ENCODE data around the gene MRNIP.
"Not testable (repeated sequence)": the region's sequence is repeated elsewhere in the genome, so short reads cannot be mapped to it uniquely, and the experiment has no call there.

Gene MRNIP

DNA sequence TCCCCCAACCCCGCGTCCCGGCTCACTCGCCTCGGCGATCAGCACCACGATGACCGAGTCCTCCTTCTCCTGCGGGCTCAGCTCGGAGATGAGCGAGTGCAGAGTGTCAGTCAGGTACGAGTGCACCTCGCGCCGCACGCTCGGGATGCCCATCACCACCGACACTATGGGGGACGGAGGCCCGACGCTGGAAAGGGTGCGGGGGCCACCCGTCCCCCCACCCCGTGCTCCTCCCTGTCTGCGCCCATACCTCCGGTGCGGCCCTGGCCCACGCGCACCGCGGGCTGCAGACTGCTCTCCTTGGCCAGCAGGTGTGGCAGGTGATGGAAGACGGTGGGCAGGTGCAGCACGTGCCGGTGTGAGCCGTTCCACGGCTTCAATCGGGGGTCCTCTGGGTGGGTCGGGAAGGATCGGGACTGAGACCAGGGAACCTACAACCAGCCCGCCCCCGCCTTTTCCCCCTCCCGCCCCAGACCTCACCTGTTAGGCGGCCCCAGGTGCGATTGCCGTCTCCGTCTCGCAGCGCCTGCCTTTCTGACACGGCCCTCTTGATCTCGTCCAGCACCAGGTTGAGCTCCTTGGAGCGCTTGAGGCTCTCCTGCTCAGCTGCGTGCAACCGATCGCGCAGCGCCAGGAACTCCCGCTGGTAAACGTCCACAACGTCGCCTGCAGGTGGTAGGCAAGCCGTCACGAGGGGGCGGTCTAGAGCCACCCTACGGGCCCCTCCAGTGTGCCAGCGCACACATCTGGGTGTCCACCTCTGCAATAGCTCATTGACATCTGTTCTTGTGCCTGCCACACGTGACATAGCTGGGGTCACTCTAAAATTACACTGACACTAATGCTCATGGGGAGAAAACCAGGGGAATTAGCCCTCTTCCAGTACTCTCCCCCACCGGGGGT, 57.1 kb downstream of the MRNIP start:
- no peak for DNase-seq

- DNase-seq: no peak
Measured at GRCh38 chr5:179800696-179801201, 57.9 kb downstream of the MRNIP start.

DNA sequence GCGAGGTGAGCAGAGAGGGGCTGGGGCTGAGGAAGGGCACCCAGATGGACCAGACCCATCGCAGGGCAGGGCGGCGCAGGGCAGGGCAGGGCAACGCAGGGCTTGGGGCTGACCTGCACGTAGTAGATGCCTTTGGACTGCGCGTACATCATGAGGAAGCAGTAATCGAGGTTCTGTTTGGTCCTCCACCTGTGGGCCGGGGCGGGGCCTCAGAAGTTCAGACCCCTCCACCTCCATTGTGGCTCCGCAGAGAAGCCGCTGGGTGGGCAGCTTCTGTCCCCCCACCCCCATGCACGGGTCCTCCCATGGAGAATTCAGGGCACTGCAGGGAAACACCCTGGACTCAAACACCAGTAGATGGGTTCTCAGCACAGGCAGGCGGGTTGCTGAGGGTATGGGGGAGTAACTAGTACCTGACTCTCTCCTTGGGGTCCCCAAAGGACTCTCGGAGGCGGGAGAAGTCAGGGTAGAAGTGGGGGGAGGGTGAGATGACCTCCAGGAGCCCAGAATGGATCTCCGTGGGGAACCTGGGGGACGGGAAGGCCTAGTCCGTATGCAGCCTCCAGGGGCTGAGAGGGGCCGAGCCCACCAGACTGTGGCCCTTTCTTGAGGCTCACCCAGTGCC, 58.4 kb downstream of the MRNIP start:
- no peak for DNase-seq

GRCh38 chr5:179799644-179799973, 59.0 kb downstream of the MRNIP start:
- no peak for DNase-seq

GRCh38 chr5:179798771-179799643, 59.6 kb downstream of the MRNIP start:
- no peak for DNase-seq

GRCh38 chr5:179798144-179798770, 60.4 kb downstream of the MRNIP start:
- no peak for DNase-seq

DNA sequence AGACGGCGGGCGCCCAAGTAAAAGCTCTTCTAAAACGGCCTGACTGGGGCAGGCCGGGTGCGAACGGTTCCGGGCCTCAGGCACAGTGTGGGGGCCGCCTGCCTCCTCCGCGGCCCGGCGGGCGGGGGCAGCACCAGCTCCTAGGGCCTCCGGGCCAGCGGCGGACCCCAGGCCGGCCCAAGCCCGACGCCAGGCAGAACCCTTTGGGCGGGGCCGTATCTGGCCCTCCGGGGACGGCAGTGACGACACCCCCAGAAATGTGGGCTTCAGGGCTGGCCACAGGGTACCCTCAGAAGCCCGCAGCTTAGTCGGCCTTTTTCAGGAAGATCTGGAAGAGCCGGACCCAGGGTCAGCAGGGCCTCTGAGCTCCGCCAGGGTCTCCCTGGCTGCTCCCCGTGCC, 60.9 kb downstream of the MRNIP start:
- no peak for DNase-seq

GRCh38 chr5:179796877-179797608, 61.6 kb downstream of the MRNIP start:
- no peak for DNase-seq

GRCh38 chr5:179795863-179796833, 62.5 kb downstream of the MRNIP start:
- DNase-seq: peak; percentile 82

DNA sequence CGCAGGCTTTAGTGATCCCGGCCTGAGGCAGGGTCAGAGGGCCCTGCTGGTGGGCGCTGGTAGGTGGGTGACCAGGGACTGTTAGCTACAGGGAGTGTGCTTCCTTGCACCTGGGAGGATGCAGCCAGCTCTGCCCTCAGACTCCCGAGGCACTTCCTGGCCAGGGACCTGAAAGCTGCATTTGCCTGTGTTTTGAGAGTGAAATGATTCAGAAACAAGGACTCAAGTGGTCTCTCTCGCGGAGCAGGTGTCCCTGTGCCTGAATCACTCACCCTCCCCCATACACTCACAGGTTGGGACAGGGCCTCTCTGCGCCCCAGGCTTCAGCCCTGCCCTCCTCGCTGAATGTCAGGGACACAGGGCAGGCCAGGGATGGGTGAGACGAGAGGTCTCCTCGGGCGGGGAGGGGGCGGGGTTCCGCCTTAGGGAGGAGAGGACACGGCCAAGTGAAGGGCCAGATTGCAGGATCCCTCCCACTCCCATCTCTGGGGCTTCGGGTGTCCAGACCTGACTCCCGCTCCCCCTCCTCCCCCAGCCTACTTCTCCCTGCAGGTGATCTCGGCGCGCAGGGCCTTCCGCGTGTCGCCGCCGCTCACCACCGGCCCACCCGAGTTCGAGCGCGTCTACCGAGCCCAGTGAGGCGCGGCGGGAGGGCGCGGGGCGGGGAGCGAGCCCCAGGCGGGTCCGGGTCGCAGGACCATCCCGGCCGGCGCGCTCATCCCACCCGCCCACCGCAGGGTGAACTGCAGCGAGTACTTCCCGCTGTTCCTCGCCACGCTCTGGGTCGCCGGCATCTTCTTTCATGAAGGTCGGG, 63.4 kb downstream of the MRNIP start:
- DNase-seq: no peak

DNA sequence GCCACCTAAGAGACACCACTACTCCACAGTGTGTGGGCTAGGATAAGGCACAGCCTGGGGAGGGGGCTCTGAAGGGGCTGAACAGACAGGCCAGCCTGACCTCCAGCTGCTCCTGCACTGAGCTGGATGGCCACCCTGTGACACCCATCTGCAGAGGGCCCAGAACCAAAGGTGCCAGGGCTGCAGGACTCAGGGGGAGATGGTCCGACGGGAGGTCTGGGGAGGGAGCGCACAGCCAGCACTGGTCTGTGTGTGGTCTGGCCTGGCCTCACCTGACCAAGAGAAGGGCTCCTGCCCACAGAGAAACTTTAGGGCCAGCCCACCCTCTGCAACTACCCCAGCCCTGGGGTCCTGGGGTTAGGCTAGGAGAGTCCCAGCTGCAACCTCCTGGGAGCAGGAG, 64.0 kb downstream of the MRNIP start:
- DNase-seq: no peak

DNA sequence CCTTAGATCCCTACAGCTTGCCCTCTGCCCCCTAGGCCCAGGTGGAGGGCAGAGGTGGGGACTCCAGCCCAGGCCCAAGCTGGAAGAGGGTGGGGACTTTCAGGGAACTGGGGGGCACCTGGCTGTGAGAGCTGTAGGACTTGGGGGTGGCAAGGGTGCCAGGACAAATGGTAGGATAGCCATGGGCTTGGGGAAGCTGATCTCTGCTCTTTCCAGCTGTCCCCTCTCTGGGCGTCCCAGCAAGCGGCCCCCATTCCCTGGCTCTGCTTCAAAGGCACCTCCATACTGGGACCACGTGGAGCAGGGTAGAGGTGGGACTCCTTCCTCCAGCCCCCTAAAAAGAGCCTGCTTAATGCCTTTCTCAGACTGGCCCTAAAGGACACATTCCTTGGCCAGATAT, 64.4 kb downstream of the MRNIP start:
- DNase-seq: no peak

DNA sequence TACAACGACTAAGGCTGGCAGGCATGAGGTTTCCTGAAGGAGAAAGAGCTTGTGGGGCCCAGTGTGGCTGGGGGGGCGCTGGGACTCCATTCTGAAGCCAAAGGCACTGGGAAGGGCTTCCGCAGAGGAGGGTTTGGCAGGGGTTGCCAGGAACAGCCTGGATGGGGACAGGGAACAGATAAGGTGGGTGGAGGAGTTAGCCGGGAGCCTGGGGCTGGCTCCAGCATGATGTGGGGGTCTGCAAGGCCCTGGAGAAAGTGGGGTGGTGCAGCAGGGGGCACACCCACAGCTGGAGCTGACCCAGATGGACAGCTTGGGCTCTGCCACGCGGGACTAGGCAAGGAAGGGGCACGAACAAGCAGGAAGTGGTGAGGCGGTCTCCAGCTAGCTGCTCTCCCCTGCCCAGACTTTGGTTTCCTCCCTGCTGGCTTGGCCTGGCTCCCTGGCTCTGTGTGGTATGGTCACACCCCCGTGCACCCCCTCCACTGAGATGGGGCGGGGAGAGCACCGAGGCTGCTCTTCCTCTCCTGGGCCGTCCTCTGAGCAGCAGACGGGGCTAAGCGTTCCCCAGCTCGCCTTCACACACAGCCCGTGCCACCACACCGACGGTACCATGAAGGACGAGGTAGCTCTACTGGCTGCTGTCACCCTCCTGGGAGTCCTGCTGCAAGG, 65.0 kb downstream of the MRNIP start, which contains the start of gene LTC4S:
TSS of gene LTC4S (plus strand) at position 519 of the 672 bp plus-strand sequence. CDS start at position 614, 95 bp downstream.
- no peak for DNase-seq

GRCh38 chr5:179792612-179793467, 65.8 kb downstream of the MRNIP start:
- no peak for DNase-seq

- DNase-seq: no peak
Measured at GRCh38 chr5:179791881-179792611, 66.6 kb downstream of the MRNIP start.

GRCh38 chr5:179789278-179789677, 69.3 kb downstream of the MRNIP start:
- not testable (repeated sequence) for DNase-seq

DNA sequence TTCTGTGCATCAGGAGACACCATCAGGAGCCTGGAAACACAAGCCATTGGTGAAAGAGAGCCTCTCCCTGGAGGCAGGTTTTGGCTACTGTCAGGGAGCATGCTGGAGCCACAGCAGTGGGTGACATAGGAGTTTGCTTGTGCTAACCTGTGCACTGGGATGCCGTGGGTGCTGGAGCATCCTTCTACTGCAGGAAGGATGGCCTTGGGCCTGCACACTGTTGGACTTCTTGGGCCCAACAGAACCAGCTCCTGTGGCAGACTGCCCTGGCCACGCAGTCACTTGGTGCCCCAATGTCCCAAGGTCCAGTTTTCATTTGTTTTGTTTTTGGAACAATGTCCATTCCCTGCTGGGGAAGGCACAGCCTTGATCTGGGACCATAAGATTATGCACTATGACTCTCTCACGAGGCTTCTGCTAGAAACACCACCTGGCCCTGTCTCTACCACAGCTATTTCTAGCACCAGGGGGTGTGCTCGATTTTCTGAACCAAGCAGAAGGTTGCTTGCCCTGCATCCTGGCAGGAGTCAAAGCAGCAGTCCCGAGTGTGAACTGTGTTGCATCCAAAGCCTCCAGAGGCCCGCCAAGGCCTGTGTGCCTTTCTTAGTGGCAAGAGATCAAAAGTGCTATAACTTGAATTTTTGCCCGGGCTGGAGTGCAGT, 70.3 kb downstream of the MRNIP start:
- DNase-seq: no peak
